RWPE2 (cell line): ENCODE results near the gene C10orf120.
A peak's percentile ranks its signal among the peaks of the same experiment; 100 is the strongest.

Experiments used
- ATAC-seq: fragments of 200-7000 bp; cut with Tn5 transposase; 3 replicates; pipeline ENCODE4 v1.9.1; 2021; ENCODE audit warnings: low read depth
- DNase-seq: peaks from one replicate; pipeline ENCODE4 v3.0.0-alpha.2; 2020; ENCODE audit warnings: low spot score
- H3K27ac ChIP-seq: fragments of 450-650 bp; 2 replicates; pipeline ENCODE4 v1.5.1; 2017; ENCODE audit warnings: mild to moderate bottlenecking; ENCODE audit not compliant: poor library complexity, severe bottlenecking
- H3K27me3 ChIP-seq: fragments of 250-450 bp; sonication (Bioruptor Pico); 2 replicates; pipeline ENCODE4 v1.5.1; 2021; ENCODE audit warnings: mild to moderate bottlenecking, moderate library complexity; ENCODE audit not compliant: insufficient read depth, poor library complexity, severe bottlenecking
- H3K36me3 ChIP-seq: fragments of 250-450 bp; sonication (Bioruptor Pico); 2 replicates; pipeline ENCODE4 v1.5.1; 2020; ENCODE audit warnings: low read depth, mild to moderate bottlenecking, moderate library complexity
- H3K4me1 ChIP-seq: fragments of 250-450 bp; sonication (Bioruptor Pico); 2 replicates; pipeline ENCODE4 v1.5.1; 2021; ENCODE audit warnings: mild to moderate bottlenecking, moderate library complexity; ENCODE audit not compliant: insufficient read depth, poor library complexity, severe bottlenecking
- H3K4me3 ChIP-seq: fragments of 250-450 bp; sonication (Bioruptor Pico); 2 replicates; pipeline ENCODE4 v1.5.1; 2021; ENCODE audit warnings: mild to moderate bottlenecking, moderate library complexity; ENCODE audit not compliant: severe bottlenecking
- H3K9me3 ChIP-seq: fragments of 250-450 bp; sonication (Bioruptor Pico); 2 replicates; pipeline ENCODE4 v1.5.1; 2021; ENCODE audit warnings: mild to moderate bottlenecking, moderate library complexity; ENCODE audit not compliant: severe bottlenecking
- CTCF ChIP-seq: fragments of 450-650 bp; IDR thresholded peaks from one replicate; pipeline ENCODE4 v1.5.1; 2017; ENCODE audit warnings: mild to moderate bottlenecking, moderate library complexity; ENCODE audit not compliant: poor library complexity, severe bottlenecking

C10orf120 gene

GRCh38 chr10:122696687-122697086 is 3.0 kb downstream of the C10orf120 start:
- Histone ChIP-seq H3K4me1 (no peaks in the 10 kb centered on the region), H3K9me3 (no peaks in the 10 kb centered on the region), H3K36me3 (no peaks in the 10 kb centered on the region), H3K27ac (no peak overlapping the region), H3K4me3 (no peak overlapping the region), H3K27me3 (no peaks in the 10 kb centered on the region)
- ATAC-seq (no peak), DNase-seq (no peak)
- no peak for TF ChIP-seq CTCF

DNA sequence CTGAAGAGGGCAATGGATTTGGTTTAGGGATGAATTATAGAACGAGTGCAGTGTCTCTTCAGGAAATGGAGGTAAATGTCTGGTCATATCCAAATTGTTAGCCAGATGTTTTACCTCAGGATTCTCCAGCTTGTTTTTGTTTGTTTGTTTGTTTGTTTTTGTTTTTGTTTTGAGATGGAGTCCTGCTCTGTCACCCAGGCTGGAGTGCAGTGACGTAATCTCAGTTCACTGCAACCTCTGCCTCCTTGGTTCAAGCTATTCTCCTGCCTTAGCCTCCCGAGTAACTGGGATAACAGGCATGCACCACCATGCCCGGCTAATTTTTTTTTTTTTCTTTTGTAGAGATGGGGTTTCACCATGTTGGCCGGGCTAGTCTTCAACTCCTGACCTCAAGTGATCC is 6.9 kb downstream of the C10orf120 start:
- Histone ChIP-seq H3K27ac (no peak overlapping the region), H3K9me3 (no peaks in the 10 kb centered on the region), H3K27me3 (no peaks in the 10 kb centered on the region), H3K4me1 (no peaks in the 10 kb centered on the region), H3K36me3 (no peaks in the 10 kb centered on the region), H3K4me3 (no peak overlapping the region)
- ATAC-seq (no peak), DNase-seq (no peak)
- TF ChIP-seq CTCF = no peak

GRCh38 chr10:122689146-122689820 is 10.4 kb downstream of the C10orf120 start:
- peak; percentile 1 for TF ChIP-seq CTCF
- DNase-seq = no peak
- H3K27ac ChIP-seq = no peak overlapping the region
- no peaks in the 10 kb centered on the region for H3K4me1 ChIP-seq
- no peaks in the 10 kb centered on the region for H3K36me3 ChIP-seq
- H3K4me3 ChIP-seq = no peak overlapping the region
- H3K9me3 ChIP-seq = no peaks in the 10 kb centered on the region
- H3K27me3 ChIP-seq = no peaks in the 10 kb centered on the region
- ATAC-seq = no peak

- no peaks in the 10 kb centered on the region for H3K4me1 ChIP-seq
Observed at GRCh38 chr10:122688293-122688989, 11.2 kb downstream of the C10orf120 start.

More at GRCh38 chr10:122688293-122688989, 11.2 kb downstream of the C10orf120 start:
- Histone ChIP-seq H3K4me3 (no peak overlapping the region), H3K9me3 (no peaks in the 10 kb centered on the region), H3K27me3 (no peaks in the 10 kb centered on the region), H3K36me3 (no peaks in the 10 kb centered on the region), H3K27ac (no peak overlapping the region)
- ATAC-seq (peak; percentile 71; the same call in 2 of the 3 replicates), DNase-seq (no peak)
- peak; percentile 13 for TF ChIP-seq CTCF
